SU-DHL-6 (cell line): ENCODE data around the gene COX8C.

Experiments
- H2AFZ ChIP-seq: fragments of 200-600 bp; sonication (generic); 2 replicates; pipeline ENCODE4 v1.6.1; 2014; ENCODE audit warnings: low read depth, mild to moderate bottlenecking, moderate library complexity, mixed read lengths, antibody characterized with exemption, low read length; ENCODE audit not compliant: severe bottlenecking
- H3F3A ChIP-seq: fragments of 200-600 bp; shearing (Covaris generic); 2 replicates; pipeline ENCODE4 v1.6.0; 2016; ENCODE audit warnings: antibody characterized with exemption, mild to moderate bottlenecking; ENCODE audit not compliant: insufficient read depth
- H3K27ac ChIP-seq: fragments of 200-600 bp; sonication (generic); 2 replicates; pipeline ENCODE4 v1.5.1; 2016; ENCODE audit warnings: low read depth, mild to moderate bottlenecking, low read length, moderate library complexity, mixed read lengths
- H3K27me3 ChIP-seq: fragments of 200-600 bp; sonication (generic), shearing (Covaris generic); 2 replicates; pipeline ENCODE4 v1.6.0; 2014; ENCODE audit warnings: mild to moderate bottlenecking, low read length
- H3K36me3 ChIP-seq: fragments of 200-600 bp; sonication (generic); 2 replicates; pipeline ENCODE4 v1.6.1; 2014; ENCODE audit warnings: mild to moderate bottlenecking, low read length, mixed read lengths
- H3K4me2 ChIP-seq: fragments of 300-600, 200-600 bp; shearing (Covaris generic), sonication (generic); 2 replicates; pipeline ENCODE4 v1.6.0; 2014; ENCODE audit warnings: low read length, low read depth, mild to moderate bottlenecking; ENCODE audit not compliant: poor library complexity, severe bottlenecking
- H3K4me3 ChIP-seq: fragments of 200-600 bp; sonication (generic); 2 replicates; pipeline ENCODE4 v1.5.1; 2014; ENCODE audit warnings: antibody characterized with exemption, low read length, mild to moderate bottlenecking, mixed read lengths; ENCODE audit not compliant: insufficient read depth, poor library complexity, severe bottlenecking
- H3K79me2 ChIP-seq: fragments of 200-600 bp; sonication (generic); 2 replicates; pipeline ENCODE4 v1.6.1; 2014; ENCODE audit warnings: mild to moderate bottlenecking, low read length, moderate library complexity; ENCODE audit not compliant: insufficient read depth
- H3K9ac ChIP-seq: fragments of 200-600 bp; sonication (generic); 2 replicates; pipeline ENCODE4 v1.7.0; 2014; ENCODE audit warnings: mild to moderate bottlenecking, low read length
- H3K9me2 ChIP-seq: fragments of 200-600 bp; sonication (generic); replicated peaks from 2 replicates; pipeline ENCODE4 v1.6.1; 2014; ENCODE audit warnings: low read length; ENCODE audit not compliant: insufficient read depth
- H3K9me3 ChIP-seq: fragments of 200-600 bp; sonication (generic); 2 replicates; pipeline ENCODE4 v1.6.1; 2014; ENCODE audit warnings: low read length, mixed read lengths; ENCODE audit not compliant: insufficient read depth
- H4K20me1 ChIP-seq: fragments of 200-600 bp; sonication (generic); 2 replicates; pipeline ENCODE4 v1.6.1; 2014; ENCODE audit warnings: low read depth, mild to moderate bottlenecking, antibody characterized with exemption, low read length, moderate library complexity, mixed read lengths
- CTCF ChIP-seq: fragments of 200-600 bp; sonication (generic); IDR thresholded peaks from one replicate; pipeline ENCODE4 v1.5.1; 2017; ENCODE audit warnings: antibody characterized with exemption, mild to moderate bottlenecking, low read length, moderate library complexity; ENCODE audit not compliant: insufficient read depth, poor library complexity, severe bottlenecking
- EZH2phosphoT487 ChIP-seq: fragments of 200-600 bp; sonication (generic), shearing (Covaris generic); conservative IDR thresholded peaks from 2 replicates; pipeline ENCODE4 v1.6.1; 2018; ENCODE audit warnings: mild to moderate bottlenecking, antibody characterized with exemption, low read length, moderate library complexity, mixed read lengths

COX8C gene

GRCh38 chr14:93319958-93320357 is 27.0 kb upstream of the COX8C start:
- no peaks in the 10 kb centered on the region; the same call in 1 of the 2 replicates for H4K20me1 ChIP-seq
- no peak overlapping the region for H3K27ac ChIP-seq
- H3K36me3 ChIP-seq = peaks cover 4% of the 10 kb centered on the region
- H3K79me2 ChIP-seq = peaks cover 99% of the 10 kb centered on the region
- H3K9me2 ChIP-seq = no peaks in the 10 kb centered on the region
- H3K27me3 ChIP-seq = no peaks in the 10 kb centered on the region
- peaks cover 3% of the 10 kb centered on the region; the same call in 1 of the 2 replicates for H3F3A ChIP-seq
- no peak for TF ChIP-seq CTCF
- no peak overlapping the region for H3K9ac ChIP-seq
- no peaks in the 10 kb centered on the region for H3K9me3 ChIP-seq
- no peak overlapping the region for H3K4me3 ChIP-seq
- H2AFZ ChIP-seq = no peak overlapping the region
- H3K4me2 ChIP-seq = no peak overlapping the region

- H3K79me2 ChIP-seq = peaks cover 99% of the 10 kb centered on the region
- peaks cover 2% of the 10 kb centered on the region for H3K36me3 ChIP-seq
- no peaks in the 10 kb centered on the region for H3F3A ChIP-seq
- H3K9me3 ChIP-seq = no peaks in the 10 kb centered on the region
- no peaks in the 10 kb centered on the region for H3K9me2 ChIP-seq
- TF ChIP-seq EZH2phosphoT487 (no peak), CTCF (no peak)
- H2AFZ ChIP-seq = no peak overlapping the region
- H3K27me3 ChIP-seq = no peaks in the 10 kb centered on the region
- no peak overlapping the region for H3K9ac ChIP-seq
- H4K20me1 ChIP-seq = 0 out of 2 replicates have a peak, but pooled peaks cover under 1% of the 10 kb centered on the region
- H3K4me3 ChIP-seq = no peak overlapping the region
- H3K4me2 ChIP-seq = no peak overlapping the region
- H3K27ac ChIP-seq = no peak overlapping the region
Observed at GRCh38 chr14:93320489-93320888, 26.5 kb upstream of the COX8C start.

- Histone ChIP-seq H3K9me3 (no peaks in the 10 kb centered on the region), H3K27me3 (no peaks in the 10 kb centered on the region), H3K9me2 (no peaks in the 10 kb centered on the region), H3K36me3 (no peaks in the 10 kb centered on the region; the same call in none of the 2 replicates), H4K20me1 (0 out of 2 replicates have a peak, but pooled peaks cover 4% of the 10 kb centered on the region), H3K9ac (no peak overlapping the region), H3K27ac (no peak overlapping the region), H3K4me2 (no peak overlapping the region), H3K4me3 (no peak overlapping the region), H2AFZ (no peak overlapping the region), H3K79me2 (peaks cover 100% of the 10 kb centered on the region), H3F3A (no peaks in the 10 kb centered on the region)
- TF ChIP-seq EZH2phosphoT487 (no peak), CTCF (no peak)
Observed at GRCh38 chr14:93322929-93323599, 23.9 kb upstream of the COX8C start.
